Measurements from ENCODE around the gene CEP43. TPM values are rescaled to one million over a fixed set of nuclear protein-coding genes. Genes with fewer than 3 reads are reported as not detected.

CEP43 gene
- total and polyA plus RNA-seq, 2 of the 8 experiments (the other 6 are each of a cell fraction or from before 2014, with no cell fraction given) = 12.0 to 31.2 TPM

GRCh38 chr6:166970091-166970490 lies 29.1 kb upstream of the CEP43 start (continued):
- no peak for TF ChIP-seq POU5F1 (IDR thresholded peaks at IDR 0.05; ENCODE audit: low read depth, low read length)
